Measurements from ENCODE around the gene FAM3A. TPM values are rescaled to one million over a fixed set of nuclear protein-coding genes. Genes with fewer than 3 reads are reported as not detected.

The FAM3A gene
- total and polyA plus RNA-seq, 2 of the 8 experiments (the other 6 are each of a cell fraction or from before 2014, with no cell fraction given), result 16.2 to 18.6 TPM

- Histone ChIP-seq H2BK20ac (ENCODE audit: low read length) (no peak overlapping the region), H3K9ac (replicated peaks in 1 of 4; ENCODE audit: extremely low read depth in 1 of 4, low read depth in 3 of 4, low read length in 3 of 4) (no peak overlapping the region), H3K23me2 (ENCODE audit: low read depth, low read length) (no peaks in the 10 kb centered on the region), H4K8ac (ENCODE audit: extremely low read depth, insufficient read depth, low read length) (no peak overlapping the region), H3K36me3 (ENCODE audit: control insufficient read depth in 2 of 4, insufficient read depth in 4 of 4, low read length in 3 of 4) (peaks cover 0 to 25% (median 7%) of the 10 kb centered on the region in 4 experiments; a peak in 6 of 8 replicates), H4K5ac (ENCODE audit: insufficient read length, low read depth, low read length) (no peak overlapping the region), H2BK120ac (replicated peaks; ENCODE audit: low read depth, low read length) (no peak overlapping the region), H3K4me2 (ENCODE audit: insufficient read depth in 1 of 2, low read depth in 2 of 2, low read length in 2 of 2) (no peak overlapping the region), H3K9me3 (ENCODE audit: insufficient read depth in 2 of 2, low read depth in 1 of 2, low read length in 1 of 2) (no peaks in the 10 kb centered on the region), H3K23ac (ENCODE audit: insufficient read length) (no peak overlapping the region), H3K56ac (replicated peaks; ENCODE audit: insufficient read length, low read depth, low read length) (no peak overlapping the region), H2BK12ac (ENCODE audit: low read depth, low read length) (no peak overlapping the region), H3K4ac (replicated peaks; ENCODE audit: insufficient read length, low read depth, low read length) (no peak overlapping the region), H3K27ac (ENCODE audit: low read depth, low read length) (no peak overlapping the region), H4K20me1 (replicated peaks in 1 of 2; ENCODE audit: control insufficient read depth in 1 of 2, insufficient read depth in 2 of 2, low read length in 2 of 2) (no peaks in the 10 kb centered on the region), H3K27me3 (replicated peaks in 1 of 4; ENCODE audit: control insufficient read depth in 3 of 4, extremely low read depth in 1 of 4, insufficient read depth in 3 of 4, low read length in 3 of 4) (no peaks in the 10 kb centered on the region), H2BK15ac (ENCODE audit: low read length) (no peak overlapping the region), H3K4me1 (replicated peaks in 1 of 4; ENCODE audit: control insufficient read depth in 3 of 4, insufficient read depth in 4 of 4, low read length in 3 of 4) (no peaks in the 10 kb centered on the region), H3K4me3 (ENCODE audit: extremely low read depth in 1 of 4, insufficient read depth in 2 of 4, low read depth in 3 of 4, low read length in 4 of 4) (no peak overlapping the region), H3K79me1 (ENCODE audit: low read depth, low read length) (no peaks in the 10 kb centered on the region), H2BK5ac (ENCODE audit: low read depth, low read length) (no peak overlapping the region), H2AFZ (ENCODE audit: low read length) (no peak overlapping the region), H4K91ac (replicated peaks; ENCODE audit: insufficient read length, low read length) (no peak overlapping the region), H2AK5ac (ENCODE audit: low read depth, low read length) (no peak overlapping the region), H3K14ac (ENCODE audit: insufficient read length) (no peak overlapping the region), H3K18ac (ENCODE audit: extremely low read depth, low read length) (no peak overlapping the region), H3K79me2 (ENCODE audit: control insufficient read depth in 1 of 2, insufficient read depth in 2 of 2, low read length in 2 of 2) (no peaks in the 10 kb centered on the region)
- WGBS, 2 experiments (ENCODE audit: extremely low coverage in 1 of 2, insufficient coverage in 1 of 2, insufficient read length in 1 of 2, insufficient replicate concordance in 2 of 2, low coverage in 1 of 2, low lambda C conversion rate in 2 of 2, missing lambda C conversion rate in 1 of 2), result 85% methylated on average over 13 of the region's 28 CpGs; no CpG with 5 or more reads in 1 of the 2 experiments
- DNase-seq (ENCODE audit: low read depth in 1 of 2, low spot score in 2 of 2) (no peak), FAIRE-seq (no peak)
- ChIA-PET POLR2A (ENCODE audit: partially characterized antibody) (interaction anchor here (1.4 kb wide), 1 partner anchor 11 kb away, joined by 3 read pairs; no protein-coding TSS in a partner anchor), CTCF (ENCODE audit: partially characterized antibody) (interaction anchor here (1.4 kb wide), 1 partner anchor 10 kb away, joined by 3 read pairs; no protein-coding TSS in a partner anchor)
- TF ChIP-seq RNF2 (IDR thresholded peaks at IDR 0.05; ENCODE audit: borderline replicate concordance, low read depth, low read length, missing control alignments, poor library complexity, severe bottlenecking) (no peak), RAD21 (IDR thresholded peaks at IDR 0.05 in 1 of 2, conservative IDR thresholded peaks at IDR 0.05 in 1 of 2; ENCODE audit: low read depth in 2 of 2, low read length in 2 of 2) (no peak), EP300 (IDR thresholded peaks at IDR 0.05; ENCODE audit: borderline replicate concordance in 1 of 2, low read depth in 2 of 2, low read length in 2 of 2) (no peak), CBX5 (IDR thresholded peaks at IDR 0.05; ENCODE audit: low read depth, low read length) (no peak), POLR2AphosphoS5 (IDR thresholded peaks at IDR 0.05; ENCODE audit: low read depth, low read length) (no peak), RXRA (IDR thresholded peaks at IDR 0.05; ENCODE audit: insufficient read depth, low read depth, low read length) (no peak), CHD1 (IDR thresholded peaks at IDR 0.05; ENCODE audit: low read depth, low read length) (no peak), SP2 (IDR thresholded peaks at IDR 0.05; ENCODE audit: low read length) (no peak), KDM1A (IDR thresholded peaks at IDR 0.05; ENCODE audit: borderline replicate concordance, low read length) (no peak), CTCF (IDR thresholded peaks at IDR 0.05; ENCODE audit: control extremely low read depth in 1 of 3, insufficient read depth in 1 of 3, low read depth in 1 of 3, low read length in 3 of 3) (no peak)
Measured at GRCh38 chrX:154464806-154465365, 51.1 kb downstream of the FAM3A start.

Measured in H1 (cell line).